ENCODE results near the gene CES1. TPM values are rescaled to one million over a fixed set of nuclear protein-coding genes. Genes with fewer than 3 reads are reported as not detected.

The CES1 gene
- total and polyA plus RNA-seq, 2 of the 8 experiments (the other 6 are each of a cell fraction or from before 2014, with no cell fraction given), result 0.91 to 1.2 TPM

DNA sequence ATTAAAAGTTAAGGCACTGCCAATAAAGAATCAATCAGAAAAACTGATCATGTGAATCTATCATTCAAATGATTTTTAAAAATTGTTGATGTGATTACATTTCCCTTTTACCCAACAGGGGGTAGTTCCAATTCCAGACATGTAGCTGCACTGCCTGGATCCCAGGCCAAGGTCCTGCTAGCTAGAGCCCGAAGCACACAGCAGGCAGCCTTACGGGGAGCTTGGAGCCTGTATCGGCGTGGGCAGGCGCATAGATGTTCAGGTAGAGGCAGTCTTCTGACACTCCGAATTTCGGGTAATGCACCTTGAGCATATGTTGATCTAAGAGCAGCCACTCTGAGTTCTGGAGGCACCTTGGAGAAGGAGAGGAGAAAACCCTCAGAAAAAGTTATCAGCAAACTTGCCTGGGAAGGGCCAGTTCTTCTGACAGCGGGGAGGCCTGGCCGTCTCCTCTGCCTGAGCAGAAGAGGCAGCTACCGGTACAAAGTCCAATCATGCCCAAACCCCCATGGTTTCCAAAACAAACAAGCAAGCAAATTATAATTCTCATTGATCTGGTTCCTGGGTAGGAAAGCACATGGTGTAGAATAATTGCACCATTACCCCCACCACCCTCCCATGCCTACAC lies 38.6 kb upstream of the CES1 start (continued):
- TF ChIP-seq, protein P1, sequence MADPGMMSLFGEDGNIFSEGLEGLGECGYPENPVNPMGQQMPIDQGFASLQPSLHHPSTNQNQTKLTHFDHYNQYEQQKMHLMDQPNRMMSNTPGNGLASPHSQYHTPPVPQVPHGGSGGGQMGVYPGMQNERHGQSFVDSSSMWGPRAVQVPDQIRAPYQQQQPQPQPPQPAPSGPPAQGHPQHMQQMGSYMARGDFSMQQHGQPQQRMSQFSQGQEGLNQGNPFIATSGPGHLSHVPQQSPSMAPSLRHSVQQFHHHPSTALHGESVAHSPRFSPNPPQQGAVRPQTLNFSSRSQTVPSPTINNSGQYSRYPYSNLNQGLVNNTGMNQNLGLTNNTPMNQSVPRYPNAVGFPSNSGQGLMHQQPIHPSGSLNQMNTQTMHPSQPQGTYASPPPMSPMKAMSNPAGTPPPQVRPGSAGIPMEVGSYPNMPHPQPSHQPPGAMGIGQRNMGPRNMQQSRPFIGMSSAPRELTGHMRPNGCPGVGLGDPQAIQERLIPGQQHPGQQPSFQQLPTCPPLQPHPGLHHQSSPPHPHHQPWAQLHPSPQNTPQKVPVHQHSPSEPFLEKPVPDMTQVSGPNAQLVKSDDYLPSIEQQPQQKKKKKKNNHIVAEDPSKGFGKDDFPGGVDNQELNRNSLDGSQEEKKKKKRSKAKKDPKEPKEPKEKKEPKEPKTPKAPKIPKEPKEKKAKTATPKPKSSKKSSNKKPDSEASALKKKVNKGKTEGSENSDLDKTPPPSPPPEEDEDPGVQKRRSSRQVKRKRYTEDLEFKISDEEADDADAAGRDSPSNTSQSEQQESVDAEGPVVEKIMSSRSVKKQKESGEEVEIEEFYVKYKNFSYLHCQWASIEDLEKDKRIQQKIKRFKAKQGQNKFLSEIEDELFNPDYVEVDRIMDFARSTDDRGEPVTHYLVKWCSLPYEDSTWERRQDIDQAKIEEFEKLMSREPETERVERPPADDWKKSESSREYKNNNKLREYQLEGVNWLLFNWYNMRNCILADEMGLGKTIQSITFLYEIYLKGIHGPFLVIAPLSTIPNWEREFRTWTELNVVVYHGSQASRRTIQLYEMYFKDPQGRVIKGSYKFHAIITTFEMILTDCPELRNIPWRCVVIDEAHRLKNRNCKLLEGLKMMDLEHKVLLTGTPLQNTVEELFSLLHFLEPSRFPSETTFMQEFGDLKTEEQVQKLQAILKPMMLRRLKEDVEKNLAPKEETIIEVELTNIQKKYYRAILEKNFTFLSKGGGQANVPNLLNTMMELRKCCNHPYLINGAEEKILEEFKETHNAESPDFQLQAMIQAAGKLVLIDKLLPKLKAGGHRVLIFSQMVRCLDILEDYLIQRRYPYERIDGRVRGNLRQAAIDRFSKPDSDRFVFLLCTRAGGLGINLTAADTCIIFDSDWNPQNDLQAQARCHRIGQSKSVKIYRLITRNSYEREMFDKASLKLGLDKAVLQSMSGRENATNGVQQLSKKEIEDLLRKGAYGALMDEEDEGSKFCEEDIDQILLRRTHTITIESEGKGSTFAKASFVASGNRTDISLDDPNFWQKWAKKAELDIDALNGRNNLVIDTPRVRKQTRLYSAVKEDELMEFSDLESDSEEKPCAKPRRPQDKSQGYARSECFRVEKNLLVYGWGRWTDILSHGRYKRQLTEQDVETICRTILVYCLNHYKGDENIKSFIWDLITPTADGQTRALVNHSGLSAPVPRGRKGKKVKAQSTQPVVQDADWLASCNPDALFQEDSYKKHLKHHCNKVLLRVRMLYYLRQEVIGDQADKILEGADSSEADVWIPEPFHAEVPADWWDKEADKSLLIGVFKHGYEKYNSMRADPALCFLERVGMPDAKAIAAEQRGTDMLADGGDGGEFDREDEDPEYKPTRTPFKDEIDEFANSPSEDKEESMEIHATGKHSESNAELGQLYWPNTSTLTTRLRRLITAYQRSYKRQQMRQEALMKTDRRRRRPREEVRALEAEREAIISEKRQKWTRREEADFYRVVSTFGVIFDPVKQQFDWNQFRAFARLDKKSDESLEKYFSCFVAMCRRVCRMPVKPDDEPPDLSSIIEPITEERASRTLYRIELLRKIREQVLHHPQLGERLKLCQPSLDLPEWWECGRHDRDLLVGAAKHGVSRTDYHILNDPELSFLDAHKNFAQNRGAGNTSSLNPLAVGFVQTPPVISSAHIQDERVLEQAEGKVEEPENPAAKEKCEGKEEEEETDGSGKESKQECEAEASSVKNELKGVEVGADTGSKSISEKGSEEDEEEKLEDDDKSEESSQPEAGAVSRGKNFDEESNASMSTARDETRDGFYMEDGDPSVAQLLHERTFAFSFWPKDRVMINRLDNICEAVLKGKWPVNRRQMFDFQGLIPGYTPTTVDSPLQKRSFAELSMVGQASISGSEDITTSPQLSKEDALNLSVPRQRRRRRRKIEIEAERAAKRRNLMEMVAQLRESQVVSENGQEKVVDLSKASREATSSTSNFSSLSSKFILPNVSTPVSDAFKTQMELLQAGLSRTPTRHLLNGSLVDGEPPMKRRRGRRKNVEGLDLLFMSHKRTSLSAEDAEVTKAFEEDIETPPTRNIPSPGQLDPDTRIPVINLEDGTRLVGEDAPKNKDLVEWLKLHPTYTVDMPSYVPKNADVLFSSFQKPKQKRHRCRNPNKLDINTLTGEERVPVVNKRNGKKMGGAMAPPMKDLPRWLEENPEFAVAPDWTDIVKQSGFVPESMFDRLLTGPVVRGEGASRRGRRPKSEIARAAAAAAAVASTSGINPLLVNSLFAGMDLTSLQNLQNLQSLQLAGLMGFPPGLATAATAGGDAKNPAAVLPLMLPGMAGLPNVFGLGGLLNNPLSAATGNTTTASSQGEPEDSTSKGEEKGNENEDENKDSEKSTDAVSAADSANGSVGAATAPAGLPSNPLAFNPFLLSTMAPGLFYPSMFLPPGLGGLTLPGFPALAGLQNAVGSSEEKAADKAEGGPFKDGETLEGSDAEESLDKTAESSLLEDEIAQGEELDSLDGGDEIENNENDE (IDR thresholded peaks at IDR 0.05; ENCODE audit: insufficient replicate concordance, low read length), result no peak
- TF ChIP-seq SIN3A (conservative IDR thresholded peaks at IDR 0.05 in 1 of 2, IDR thresholded peaks at IDR 0.05 in 1 of 2; ENCODE audit: low read depth in 1 of 2, low read length in 2 of 2) (no peak), NANOG (IDR thresholded peaks at IDR 0.05; ENCODE audit: insufficient read depth, low read depth, low read length, poor library complexity, severe bottlenecking) (no peak), ZNF274 (IDR thresholded peaks at IDR 0.05; ENCODE audit: borderline replicate concordance, extremely low read depth, low read length) (no peak), EP300 (IDR thresholded peaks at IDR 0.05; ENCODE audit: borderline replicate concordance in 1 of 2, low read depth in 2 of 2, low read length in 2 of 2) (no peak), CBX8 (IDR thresholded peaks at IDR 0.05; ENCODE audit: borderline replicate concordance, low read depth, low read length) (no peak), KDM4A (IDR thresholded peaks at IDR 0.05; ENCODE audit: low read depth, low read length, severe bottlenecking) (no peak), BACH1 (IDR thresholded peaks at IDR 0.05; ENCODE audit: low read length) (no peak), SP1 (IDR thresholded peaks at IDR 0.05; ENCODE audit: low read depth, low read length) (no peak), ASH2L (IDR thresholded peaks at IDR 0.05; ENCODE audit: low read length) (no peak), EGR1 (IDR thresholded peaks at IDR 0.05; ENCODE audit: borderline replicate concordance, low read depth, low read length) (no peak)

Data from H1 (cell line).